ENCODE results near the gene ANKRD13B. TPM values are rescaled to one million over a fixed set of nuclear protein-coding genes. Genes with fewer than 3 reads are reported as not detected.

Gene ANKRD13B
- total and polyA plus RNA-seq, 8 donors, result 1.0 to 5.8 (median 3.5) TPM

DNA sequence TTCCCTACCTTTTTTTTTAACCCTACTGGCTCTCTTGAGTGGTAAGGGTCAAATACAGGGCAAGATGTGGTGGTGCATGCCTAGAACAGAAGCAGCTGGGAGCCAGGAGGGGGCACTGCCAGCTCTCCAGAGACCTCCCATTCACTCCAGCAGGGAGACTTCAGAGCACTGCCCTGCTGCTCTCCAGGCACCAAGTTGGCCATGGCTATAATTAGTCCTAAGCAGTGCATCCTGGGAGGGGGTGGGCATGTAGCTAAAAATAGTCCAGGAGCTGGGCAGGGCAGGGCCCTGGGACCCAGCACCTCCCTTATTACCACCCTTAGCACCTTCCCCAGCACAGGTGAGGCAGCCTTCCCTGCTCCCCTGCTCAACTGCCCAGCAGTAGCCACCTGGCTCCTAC lies 26.3 kb downstream of the ANKRD13B start:
- FAIRE-seq (no peak), ATAC-seq (no peak), DNase-seq (peak in 1 of 6 donors; percentile 25)
- Histone ChIP-seq H3K9me3 (no peaks in the 10 kb centered on the region), H3K36me3 (no peaks in the 10 kb centered on the region), H3K27me3 (no peaks in the 10 kb centered on the region), H3K4me1 (peaks cover 12 to 21% (median 16%) of the 10 kb centered on the region in 3 donors), H3K27ac (no peak overlapping the region), H3K4me3 (no peak overlapping the region)
- intact Hi-C loops (cut with DNase I), result no loop called here
- no peak for TF ChIP-seq CTCF (IDR thresholded peaks at IDR 0.05)

DNA sequence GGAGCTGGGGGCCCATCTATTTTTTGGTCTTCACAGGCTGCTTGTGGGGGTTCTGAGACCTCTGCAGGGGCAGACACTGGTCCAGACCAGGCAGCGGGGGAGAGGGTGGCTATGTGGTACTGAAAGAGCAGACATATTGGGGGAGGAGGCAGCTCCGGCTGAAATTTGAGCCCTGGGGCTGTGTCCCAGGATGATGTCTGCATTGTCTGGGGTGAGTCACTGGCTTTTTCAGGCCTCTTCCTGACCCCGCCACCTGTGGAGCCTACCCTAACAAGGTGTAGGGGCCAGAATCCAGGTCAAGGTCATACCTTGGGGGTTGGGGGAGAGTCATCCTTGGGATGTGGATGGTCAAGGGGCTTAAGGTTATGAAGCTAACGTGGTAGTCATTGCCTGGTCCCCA lies 27.3 kb downstream of the ANKRD13B start:
- H3K4me1 ChIP-seq, result peaks cover 12 to 21% (median 16%) of the 10 kb centered on the region in 3 donors
- intact Hi-C loops (cut with DNase I), result no loop called here
- no peak overlapping the region for H3K4me3 ChIP-seq
- WGBS, 2 donors, result 92 to 93% methylated on average over 4 of the region's 4 CpGs
- H3K9me3 ChIP-seq, result no peaks in the 10 kb centered on the region
- H3K36me3 ChIP-seq, result no peaks in the 10 kb centered on the region
- no peak overlapping the region for H3K27ac ChIP-seq
- no peak for ATAC-seq
- peak in 1 of 6 donors; percentile 45 for DNase-seq
- H3K27me3 ChIP-seq, result no peaks in the 10 kb centered on the region
- FAIRE-seq, result no peak
- no peak for TF ChIP-seq CTCF (IDR thresholded peaks at IDR 0.05)

DNA sequence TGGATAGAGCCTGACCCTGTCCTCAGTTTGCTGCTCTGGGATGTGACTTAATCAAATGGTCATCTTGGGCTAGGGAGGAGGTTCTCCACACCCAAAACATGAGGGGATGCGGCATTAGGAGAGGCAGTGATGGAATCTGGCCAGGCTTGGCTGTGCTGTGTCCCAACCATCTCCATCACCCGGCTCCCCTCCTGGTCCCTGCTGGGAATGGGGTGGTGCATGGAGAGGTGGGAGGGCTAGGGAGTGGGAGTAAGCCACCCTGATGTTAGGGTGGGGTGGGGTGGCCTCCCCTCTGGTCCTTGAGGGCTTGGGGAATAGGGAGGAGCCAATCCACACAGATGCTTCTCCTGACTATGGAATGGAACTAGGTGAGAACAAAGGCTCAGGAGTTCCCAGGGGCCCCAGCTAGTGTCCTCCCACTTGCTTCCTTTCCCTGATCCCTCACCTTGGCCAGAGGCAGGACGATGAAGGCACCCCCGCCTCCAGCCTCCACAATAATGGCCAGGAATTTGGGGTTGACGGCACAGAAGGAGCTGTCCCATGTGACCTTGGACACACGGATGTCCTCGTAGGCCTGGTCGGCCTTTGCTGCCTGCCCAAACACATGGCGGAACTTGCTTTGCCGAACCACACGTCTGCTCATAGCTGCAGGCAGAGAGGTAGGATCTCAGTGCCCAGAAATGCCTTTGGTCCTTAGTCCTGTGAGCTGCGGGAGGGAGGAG lies 28.0 kb downstream of the ANKRD13B start:
- no peak overlapping the region for H3K4me3 ChIP-seq
- intact Hi-C loops (cut with DNase I), result no loop called here
- FAIRE-seq (no peak), DNase-seq (peak in 1 of 6 donors; percentile 26), ATAC-seq (no peak)
- 88 to 96% methylated on average over 12 of the region's 12 CpGs for WGBS, 2 donors
- no peaks in the 10 kb centered on the region for H3K36me3 ChIP-seq
- TF ChIP-seq CTCF (IDR thresholded peaks at IDR 0.05), result no peak
- H3K4me1 ChIP-seq, result peaks cover 9 to 21% (median 16%) of the 10 kb centered on the region in 3 donors
- no peaks in the 10 kb centered on the region for H3K27me3 ChIP-seq
- no peaks in the 10 kb centered on the region for H3K9me3 ChIP-seq
- H3K27ac ChIP-seq, result no peak overlapping the region

GRCh38 chr17:29621751-29622194 lies 28.8 kb downstream of the ANKRD13B start:
- no peak for FAIRE-seq
- no peak overlapping the region for H3K4me3 ChIP-seq
- 87 to 88% methylated on average over 8 of the region's 8 CpGs for WGBS, 2 donors
- no peaks in the 10 kb centered on the region for H3K9me3 ChIP-seq
- no peak overlapping the region for H3K27ac ChIP-seq
- ATAC-seq, result no peak
- H3K27me3 ChIP-seq, result no peaks in the 10 kb centered on the region
- H3K4me1 ChIP-seq, result peaks cover 1 to 20% (median 8%) of the 10 kb centered on the region in 3 donors
- DNase-seq, result peak in 1 of 6 donors; percentile 14
- TF ChIP-seq CTCF (IDR thresholded peaks at IDR 0.05), result no peak
- intact Hi-C loops (cut with DNase I), result no loop called here
- no peaks in the 10 kb centered on the region for H3K36me3 ChIP-seq
